ENCODE data around the gene ASIC3.
A peak's percentile ranks its signal among the peaks of the same experiment; 100 is the strongest.
"Not testable (repeated sequence)": the region's sequence is repeated elsewhere in the genome, so short reads cannot be mapped to it uniquely, and the experiment has no call there.

Gene ASIC3

GRCh38 chr7:151013733-151014497 lies 34.4 kb upstream of the ASIC3 start:
- DNase-seq (ENCODE audit: low read depth), result no peak

GRCh38 chr7:151014950-151015349 lies 33.4 kb upstream of the ASIC3 start:
- DNase-seq (ENCODE audit: low read depth), result no peak

- DNase-seq (ENCODE audit: low read depth), result no peak
Measured at GRCh38 chr7:151015967-151016366, 32.4 kb upstream of the ASIC3 start.

GRCh38 chr7:151016505-151016904 lies 31.8 kb upstream of the ASIC3 start:
- DNase-seq (ENCODE audit: low read depth), result no peak

GRCh38 chr7:151016942-151017341 lies 31.4 kb upstream of the ASIC3 start:
- no peak for DNase-seq (ENCODE audit: low read depth)

GRCh38 chr7:151017370-151017952 lies 30.9 kb upstream of the ASIC3 start:
- DNase-seq (ENCODE audit: low read depth), result no peak

- peak; percentile 20 for DNase-seq (ENCODE audit: low read depth)
Measured at GRCh38 chr7:151017953-151018420, 30.3 kb upstream of the ASIC3 start.

- no peak for DNase-seq (ENCODE audit: low read depth)
Measured at GRCh38 chr7:151018421-151019129, 29.8 kb upstream of the ASIC3 start.

GRCh38 chr7:151019130-151019447 lies 29.2 kb upstream of the ASIC3 start:
- DNase-seq (ENCODE audit: low read depth), result no peak

GRCh38 chr7:151020231-151020630 lies 28.1 kb upstream of the ASIC3 start:
- no peak for DNase-seq (ENCODE audit: low read depth)

- no peak for DNase-seq (ENCODE audit: low read depth)
Measured at GRCh38 chr7:151023232-151023631, 25.1 kb upstream of the ASIC3 start.

- DNase-seq (ENCODE audit: low read depth), result no peak
Measured at GRCh38 chr7:151024435-151025056, 23.8 kb upstream of the ASIC3 start, which contains the start of gene ATG9B. ATG9B (minus strand) TSS chr7:151024494; CDS start chr7:151024423, 71 bp downstream.

GRCh38 chr7:151025924-151026671 lies 22.2 kb upstream of the ASIC3 start:
- peak; percentile 43 for DNase-seq (ENCODE audit: low read depth)

GRCh38 chr7:151026771-151027727 lies 21.3 kb upstream of the ASIC3 start:
- peak; percentile 58 for DNase-seq (ENCODE audit: low read depth)

GRCh38 chr7:151027728-151028130 lies 20.6 kb upstream of the ASIC3 start:
- DNase-seq (ENCODE audit: low read depth), result not testable (repeated sequence)

- DNase-seq (ENCODE audit: low read depth), result peak; percentile 97
Measured at GRCh38 chr7:151028131-151028947, 20.0 kb upstream of the ASIC3 start, which contains the start of gene ABCB8. ABCB8 (plus strand) TSS chr7:151028450; CDS start chr7:151028516, 66 bp downstream.

GRCh38 chr7:151028948-151029501 lies 19.3 kb upstream of the ASIC3 start:
- DNase-seq (ENCODE audit: low read depth), result no peak

- DNase-seq (ENCODE audit: low read depth), result peak; percentile 19
Measured at GRCh38 chr7:151031011-151031410, 17.3 kb upstream of the ASIC3 start.

All from amniotic epithelial cell (primary cell).